ENCODE results near the gene ITIH4.

ITIH4 gene

GRCh38 chr3:52830535-52831258 lies at the start of gene ITIH4:
Gene ITIH4, minus strand, starts transcription at chr3:52830672. Its CDS starts 30 bp downstream, at chr3:52830642.
- DNase-seq, result no peak

GRCh38 chr3:52880047-52880446 lies 49.6 kb upstream of the ITIH4 start:
- DNase-seq, result no peak

GRCh38 chr3:52879581-52879980 lies 49.1 kb upstream of the ITIH4 start:
- DNase-seq, result no peak

- DNase-seq, result no peak
Measured at GRCh38 chr3:52879090-52879489, 48.6 kb upstream of the ITIH4 start.

- no peak for DNase-seq
Measured at GRCh38 chr3:52877085-52877484, 46.6 kb upstream of the ITIH4 start.

- DNase-seq, result no peak
Measured at GRCh38 chr3:52874864-52875587, 44.6 kb upstream of the ITIH4 start.

- no peak for DNase-seq
Measured at GRCh38 chr3:52874160-52874701, 43.8 kb upstream of the ITIH4 start.

- DNase-seq, result no peak
Measured at GRCh38 chr3:52873433-52874159, 43.1 kb upstream of the ITIH4 start.

GRCh38 chr3:52872245-52872644 lies 41.8 kb upstream of the ITIH4 start:
- no peak for DNase-seq

- DNase-seq, result no peak
Measured at GRCh38 chr3:52871761-52872160, 41.3 kb upstream of the ITIH4 start.

GRCh38 chr3:52870471-52870870 lies 40.0 kb upstream of the ITIH4 start:
- DNase-seq, result no peak

- no peak for DNase-seq
Measured at GRCh38 chr3:52866427-52866826, 36.0 kb upstream of the ITIH4 start.

- DNase-seq, result no peak
Measured at GRCh38 chr3:52865994-52866393, 35.5 kb upstream of the ITIH4 start.

- no peak for DNase-seq
Measured at GRCh38 chr3:52860424-52860768, 29.9 kb upstream of the ITIH4 start.

GRCh38 chr3:52859686-52860423 lies 29.4 kb upstream of the ITIH4 start:
- DNase-seq, result no peak

GRCh38 chr3:52857864-52858263 lies 27.4 kb upstream of the ITIH4 start:
- no peak for DNase-seq

GRCh38 chr3:52857133-52857532 lies 26.7 kb upstream of the ITIH4 start:
- DNase-seq, result no peak

GRCh38 chr3:52856666-52857065 lies 26.2 kb upstream of the ITIH4 start:
- DNase-seq, result no peak

- no peak for DNase-seq
Measured at GRCh38 chr3:52854013-52854412, 23.5 kb upstream of the ITIH4 start.

- DNase-seq, result no peak
Measured at GRCh38 chr3:52852419-52852818, 21.9 kb upstream of the ITIH4 start.

- no peak for DNase-seq
Measured at GRCh38 chr3:52851348-52851747, 20.9 kb upstream of the ITIH4 start.

- no peak for DNase-seq
Measured at GRCh38 chr3:52849656-52850055, 19.2 kb upstream of the ITIH4 start.

GRCh38 chr3:52848617-52849016 lies 18.1 kb upstream of the ITIH4 start:
- no peak for DNase-seq
